ENCODE results near the gene ROBO4. TPM values are rescaled to one million over a fixed set of nuclear protein-coding genes. Genes with fewer than 3 reads are reported as not detected.

Gene ROBO4
- total RNA-seq, 1 experiment from 2014 or later, result not detected

GRCh38 chr11:124859171-124859570, 38.5 kb downstream of the ROBO4 start:
- Histone ChIP-seq H3K9ac (ENCODE audit: low read length) (no peak overlapping the region), H4K20me1 (ENCODE audit: insufficient read depth) (no peaks in the 10 kb centered on the region), H2AFZ (ENCODE audit: low read depth, low read length, poor library complexity, severe bottlenecking) (no peak overlapping the region), H3K36me3 (ENCODE audit: control insufficient read depth in 1 of 2, insufficient read depth in 2 of 2, low read length in 2 of 2) (no peaks in the 10 kb centered on the region), H3K79me2 (ENCODE audit: insufficient read depth, low read length) (no peaks in the 10 kb centered on the region), H3K9me3 (ENCODE audit: control insufficient read depth in 1 of 2, insufficient read depth in 1 of 2, low read depth in 1 of 2, low read length in 2 of 2) (no peaks in the 10 kb centered on the region), H3K4me3 (replicated peaks in 1 of 2; ENCODE audit: low read depth in 1 of 2, low read length in 2 of 2) (no peak overlapping the region), H3K27ac (ENCODE audit: low read depth, low read length) (no peak overlapping the region), H3K27me3 (ENCODE audit: insufficient read depth, low read length) (peaks cover 13% of the 10 kb centered on the region; the same call in 1 of the 2 replicates), H3K9me2 (ENCODE audit: insufficient read depth) (no peaks in the 10 kb centered on the region), H3K4me1 (ENCODE audit: control insufficient read depth in 1 of 2, insufficient read depth in 2 of 2, low read length in 2 of 2) (peaks cover 4 to 9% of the 10 kb centered on the region in 2 experiments; a peak in 2 of 4 replicates), H3K4me2 (ENCODE audit: low read length) (no peak overlapping the region)
- CTCF ChIA-PET, result no interaction called here
- ATAC-seq, result no peak
- POLR2A ChIA-PET, result no interaction called here
- no TSS peak for BruUV-seq (replicated peaks)
- no peak for TF ChIP-seq ATF3 (IDR thresholded peaks at IDR 0.05)
- TF ChIP-seq, protein P1, sequence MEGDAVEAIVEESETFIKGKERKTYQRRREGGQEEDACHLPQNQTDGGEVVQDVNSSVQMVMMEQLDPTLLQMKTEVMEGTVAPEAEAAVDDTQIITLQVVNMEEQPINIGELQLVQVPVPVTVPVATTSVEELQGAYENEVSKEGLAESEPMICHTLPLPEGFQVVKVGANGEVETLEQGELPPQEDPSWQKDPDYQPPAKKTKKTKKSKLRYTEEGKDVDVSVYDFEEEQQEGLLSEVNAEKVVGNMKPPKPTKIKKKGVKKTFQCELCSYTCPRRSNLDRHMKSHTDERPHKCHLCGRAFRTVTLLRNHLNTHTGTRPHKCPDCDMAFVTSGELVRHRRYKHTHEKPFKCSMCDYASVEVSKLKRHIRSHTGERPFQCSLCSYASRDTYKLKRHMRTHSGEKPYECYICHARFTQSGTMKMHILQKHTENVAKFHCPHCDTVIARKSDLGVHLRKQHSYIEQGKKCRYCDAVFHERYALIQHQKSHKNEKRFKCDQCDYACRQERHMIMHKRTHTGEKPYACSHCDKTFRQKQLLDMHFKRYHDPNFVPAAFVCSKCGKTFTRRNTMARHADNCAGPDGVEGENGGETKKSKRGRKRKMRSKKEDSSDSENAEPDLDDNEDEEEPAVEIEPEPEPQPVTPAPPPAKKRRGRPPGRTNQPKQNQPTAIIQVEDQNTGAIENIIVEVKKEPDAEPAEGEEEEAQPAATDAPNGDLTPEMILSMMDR (IDR thresholded peaks at IDR 0.05 in 2 of 3, conservative IDR thresholded peaks at IDR 0.05 in 1 of 3; ENCODE audit: borderline replicate concordance in 1 of 3, insufficient read depth in 1 of 3, low read depth in 2 of 3, low read length in 2 of 3), result no peak
- no peak for TF ChIP-seq POLR2A (IDR thresholded peaks at IDR 0.05; ENCODE audit: borderline replicate concordance, extremely low read depth, insufficient read depth, insufficient read length)
- no peak for TF ChIP-seq JUND (IDR thresholded peaks at IDR 0.05)
- TF ChIP-seq CBX3 (IDR thresholded peaks at IDR 0.05; ENCODE audit: low read depth), result no peak
- TF ChIP-seq CEBPB (IDR thresholded peaks at IDR 0.05; ENCODE audit: low read depth), result no peak
- TF ChIP-seq, protein P2, sequence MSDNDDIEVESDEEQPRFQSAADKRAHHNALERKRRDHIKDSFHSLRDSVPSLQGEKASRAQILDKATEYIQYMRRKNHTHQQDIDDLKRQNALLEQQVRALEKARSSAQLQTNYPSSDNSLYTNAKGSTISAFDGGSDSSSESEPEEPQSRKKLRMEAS (IDR thresholded peaks at IDR 0.05), result no peak
- TF ChIP-seq SP1 (IDR thresholded peaks at IDR 0.05; ENCODE audit: low read depth), result no peak
- TF ChIP-seq ZNF274 (IDR thresholded peaks at IDR 0.05; ENCODE audit: low read depth, low read length), result no peak
- TF ChIP-seq TCF7L2 (IDR thresholded peaks at IDR 0.05; ENCODE audit: borderline replicate concordance, extremely low read depth, insufficient read depth, insufficient read length), result no peak
- TF ChIP-seq RAD21 (IDR thresholded peaks at IDR 0.05; ENCODE audit: low read depth), result no peak
- intact Hi-C loops (cut with micrococcal nuclease), result no loop called here
- RAD21 ChIA-PET (ENCODE audit: low non-redundant PET in 1 of 2, low total read pairs in 2 of 2, uncharacterized antibody in 2 of 2, unreplicated experiment in 2 of 2), result no interaction called here
- DNase-seq (ENCODE audit: low read depth, low spot score), result no peak

Measured in HCT116 (cell line).